OCI-LY1 (cell line): ENCODE results near the gene EXD3.

Source experiments
- H2AFZ ChIP-seq: fragments of 200-600 bp; sonication (generic), shearing (Covaris generic); 2 replicates; pipeline ENCODE4 v1.6.0; 2014; ENCODE audit warnings: antibody characterized with exemption, mild to moderate bottlenecking, low read length
- H3F3A ChIP-seq: fragments of 200-600 bp; sonication (generic), shearing (Covaris generic); 2 replicates; pipeline ENCODE4 v1.6.0; 2014; ENCODE audit warnings: mild to moderate bottlenecking, antibody characterized with exemption, low read length, moderate library complexity; ENCODE audit not compliant: insufficient read depth
- H3K27ac ChIP-seq: fragments of 200-600 bp; sonication (generic); 2 replicates; pipeline ENCODE4 v1.5.1; 2014; ENCODE audit warnings: low read length, mixed run types, mild to moderate bottlenecking, low read depth; ENCODE audit not compliant: poor library complexity, severe bottlenecking
- H3K27me3 ChIP-seq: fragments of 200-600 bp; sonication (generic); 2 replicates; pipeline ENCODE4 v1.6.0; 2014; ENCODE audit warnings: antibody characterized with exemption, mild to moderate bottlenecking, low read length, moderate library complexity; ENCODE audit not compliant: insufficient read depth
- H3K36me3 ChIP-seq: fragments of 200-600 bp; sonication (generic); 2 replicates; pipeline ENCODE4 v1.6.1; 2014; ENCODE audit warnings: mild to moderate bottlenecking, antibody characterized with exemption, low read length, moderate library complexity, mixed read lengths; ENCODE audit not compliant: insufficient read depth
- H3K4me1 ChIP-seq: fragments of 200-600 bp; sonication (generic); 2 replicates; pipeline ENCODE4 v1.5.1; 2014; ENCODE audit warnings: mild to moderate bottlenecking, low read length, moderate library complexity; ENCODE audit not compliant: insufficient read depth, severe bottlenecking
- H3K4me2 ChIP-seq: fragments of 200-600 bp; sonication (generic), shearing (Covaris generic); 2 replicates; pipeline ENCODE4 v1.6.1; 2014; ENCODE audit warnings: low read length
- H3K4me3 ChIP-seq: fragments of 200-600 bp; sonication (generic); 2 replicates; pipeline ENCODE4 v1.5.1; 2014; ENCODE audit warnings: low read length, low read depth, mild to moderate bottlenecking, mixed read lengths; ENCODE audit not compliant: poor library complexity, severe bottlenecking
- H3K79me2 ChIP-seq: fragments of 200-600 bp; shearing (Covaris generic); 2 replicates; pipeline ENCODE4 v1.6.1; 2016; ENCODE audit warnings: mixed run types, low read length, mixed read lengths; ENCODE audit not compliant: insufficient read depth
- H3K9ac ChIP-seq: fragments of 200-600 bp; sonication (generic), shearing (Covaris generic); 2 replicates; pipeline ENCODE4 v1.6.1; 2014; ENCODE audit warnings: mild to moderate bottlenecking, low read length, mixed read lengths
- H3K9me2 ChIP-seq: fragments of 200-600 bp; sonication (generic), shearing (Covaris generic); 2 replicates; pipeline ENCODE4 v1.6.1; 2014; ENCODE audit warnings: low read depth, mild to moderate bottlenecking, low read length, mixed read lengths
- H3K9me3 ChIP-seq: fragments of 200-600 bp; shearing (Covaris generic); 2 replicates; pipeline ENCODE4 v1.6.1; 2014; ENCODE audit warnings: low read length, mixed read lengths
- H4K20me1 ChIP-seq: fragments of 200-600 bp; sonication (generic), shearing (Covaris generic); 2 replicates; pipeline ENCODE4 v1.6.0; 2016; ENCODE audit warnings: mild to moderate bottlenecking, low read length; ENCODE audit not compliant: insufficient read depth
- CTCF ChIP-seq: fragments of 200-600 bp; sonication (generic), shearing (Covaris generic); IDR thresholded peaks from 2 replicates; pipeline ENCODE4 v1.5.1; 2017; ENCODE audit warnings: mild to moderate bottlenecking, antibody characterized with exemption, low read length, moderate library complexity, mixed read lengths
- EZH2 ChIP-seq: fragments of 200-600 bp; sonication (generic), shearing (Covaris generic); IDR thresholded peaks from 2 replicates; pipeline ENCODE4 v1.8.0; 2017; ENCODE audit warnings: borderline replicate concordance, mixed run types, mild to moderate bottlenecking, antibody characterized with exemption, low read length, moderate library complexity, mixed read lengths

The EXD3 gene

GRCh38 chr9:137441289-137441934, 18.4 kb upstream of the EXD3 start, which contains the start of gene ENTPD8:
ENTPD8 (minus strand) TSS chr9:137441357; CDS start chr9:137438285, 3,072 bp downstream.
- H3K4me3 ChIP-seq = peak within 1 kb of the TSS; percentile 50
- no peak within 1 kb of the TSS for H3K27ac ChIP-seq
- TF ChIP-seq EZH2 (no peak), CTCF (no peak)
- H3K4me2 ChIP-seq = peak within 1 kb of the TSS; percentile 63
- no peaks in the 10 kb centered on the region for H3K9me2 ChIP-seq
- H3K9me3 ChIP-seq = no peaks in the 10 kb centered on the region
- H3K79me2 ChIP-seq = no peaks in the 10 kb centered on the region
- no peaks in the 10 kb centered on the region for H3K36me3 ChIP-seq
- 0 out of 2 replicates have a peak, but pooled peaks cover 6% of the 10 kb centered on the region for H3K27me3 ChIP-seq
- H3K4me1 ChIP-seq = peaks cover 2% of the 10 kb centered on the region
- H4K20me1 ChIP-seq = no peaks in the 10 kb centered on the region
- no peak within 1 kb of the TSS for H3K9ac ChIP-seq
- H3F3A ChIP-seq = no peaks in the 10 kb centered on the region
- H2AFZ ChIP-seq = no peak within 1 kb of the TSS

GRCh38 chr9:137439158-137439714, 16.3 kb upstream of the EXD3 start:
- TF ChIP-seq EZH2 = no peak
- TF ChIP-seq CTCF = no peak
- H3K36me3 ChIP-seq = no peaks in the 10 kb centered on the region

GRCh38 chr9:137438591-137439157, 15.7 kb upstream of the EXD3 start:
- Histone ChIP-seq H3K9me3 (no peaks in the 10 kb centered on the region), H4K20me1 (no peaks in the 10 kb centered on the region), H3K27ac (no peak overlapping the region), H3K4me2 (no peak overlapping the region), H3K79me2 (no peaks in the 10 kb centered on the region), H3K9me2 (no peaks in the 10 kb centered on the region), H3K4me3 (no peak overlapping the region), H3K4me1 (no peaks in the 10 kb centered on the region), H2AFZ (no peak overlapping the region), H3K9ac (no peak overlapping the region), H3K27me3 (0 out of 2 replicates have a peak, but pooled peaks cover 12% of the 10 kb centered on the region), H3F3A (no peaks in the 10 kb centered on the region), H3K36me3 (no peaks in the 10 kb centered on the region)
- TF ChIP-seq CTCF (no peak), EZH2 (no peak)

More at GRCh38 chr9:137439158-137439714, 16.3 kb upstream of the EXD3 start:
- Histone ChIP-seq H3K27ac (no peak overlapping the region), H3K79me2 (no peaks in the 10 kb centered on the region), H4K20me1 (no peaks in the 10 kb centered on the region), H3K27me3 (0 out of 2 replicates have a peak, but pooled peaks cover 12% of the 10 kb centered on the region), H3K9me2 (no peaks in the 10 kb centered on the region), H3K4me3 (no peak overlapping the region), H3F3A (no peaks in the 10 kb centered on the region), H2AFZ (no peak overlapping the region), H3K4me1 (no peaks in the 10 kb centered on the region), H3K4me2 (no peak overlapping the region), H3K9me3 (no peaks in the 10 kb centered on the region), H3K9ac (no peak overlapping the region)
